WTC11 (cell line): ENCODE results near the gene MED8. TPM values are rescaled to one million over a fixed set of nuclear protein-coding genes. Genes with fewer than 3 reads are reported as not detected.

Experiments used
- ATAC-seq: fragments of 200-7000 bp; cut with Tn5 transposase; 2 replicates; pipeline ENCODE4 v1.10.0; 2021; ENCODE audit warnings: mild to moderate bottlenecking, moderate library complexity
- CTCF ChIA-PET: fragments of 300-600 bp; sonication (Branson Sonifier 250); formaldehyde crosslinking; loops from one replicate; lab custom pipeline; 2021; ENCODE audit warnings: antibody characterized with exemption; lab: Charles Lee
- POLR2A ChIA-PET: fragments of 350-600 bp; sonication (Branson Sonifier 250); formaldehyde crosslinking; loops from one replicate; lab custom pipeline; 2021; ENCODE audit warnings: antibody characterized with exemption; lab: Charles Lee
- DNase-seq: peaks from one replicate; pipeline ENCODE4 v3.0.0; 2021; ENCODE audit warnings: low spot score
- H3K27ac Mint-ChIP-seq: 2 replicates; pipeline ENCODE4 v1.8.0; 2021; ENCODE audit warnings: mixed read lengths
- H3K27me3 Mint-ChIP-seq: 2 replicates; pipeline ENCODE4 v1.8.0; 2021; ENCODE audit warnings: low read depth, mild to moderate bottlenecking, moderate library complexity, mixed read lengths
- H3K36me3 Mint-ChIP-seq: 2 replicates; pipeline ENCODE4 v1.8.0; 2021; ENCODE audit warnings: mixed read lengths
- H3K4me1 Mint-ChIP-seq: 2 replicates; pipeline ENCODE4 v1.8.0; 2022; ENCODE audit warnings: mixed read lengths
- H3K4me3 Mint-ChIP-seq: 2 replicates; pipeline ENCODE4 v1.8.0; 2021; ENCODE audit warnings: mild to moderate bottlenecking, moderate library complexity, mixed read lengths
- H3K9me3 Mint-ChIP-seq: 2 replicates; pipeline ENCODE4 v1.8.0; 2021; ENCODE audit warnings: mixed read lengths
- ARID4B ChIP-seq: sonication (generic); formaldehyde crosslinking; IDR thresholded peaks from 2 replicates; pipeline ENCODE4 v1.8.0; 2023; ENCODE audit warnings: missing genetic modification reagents, mild to moderate bottlenecking, borderline replicate concordance
- ATF3 ChIP-seq: sonication (generic); formaldehyde crosslinking; conservative IDR thresholded peaks from 2 replicates; pipeline ENCODE4 v1.8.1; 2022; ENCODE audit warnings: mild to moderate bottlenecking, missing genetic modification reagents
- CBFB ChIP-seq: sonication (generic); formaldehyde crosslinking; IDR thresholded peaks from 2 replicates; pipeline ENCODE4 v1.8.1; 2022; ENCODE audit warnings: mild to moderate bottlenecking, low read depth, missing genetic modification reagents
- CREB1 ChIP-seq: sonication (generic); formaldehyde crosslinking; IDR thresholded peaks from 2 replicates; pipeline ENCODE4 v1.8.0; 2023; ENCODE audit warnings: mild to moderate bottlenecking, missing genetic modification reagents
- E2F4 ChIP-seq: sonication (generic); formaldehyde crosslinking; IDR thresholded peaks from 2 replicates; pipeline ENCODE4 v1.8.1; 2022; ENCODE audit warnings: low read depth, mild to moderate bottlenecking, moderate library complexity, missing genetic modification reagents, borderline replicate concordance
- E2F5 ChIP-seq: sonication (generic); formaldehyde crosslinking; IDR thresholded peaks from 2 replicates; pipeline ENCODE4 v1.8.1; 2022; ENCODE audit warnings: mild to moderate bottlenecking, moderate library complexity, missing genetic modification reagents
- ELF4 ChIP-seq: sonication (generic); formaldehyde crosslinking; IDR thresholded peaks from 2 replicates; pipeline ENCODE4 v1.8.1; 2022; ENCODE audit warnings: low read depth, mild to moderate bottlenecking, moderate library complexity, missing genetic modification reagents
- ESRRA ChIP-seq: sonication (generic); formaldehyde crosslinking; IDR thresholded peaks from 2 replicates; pipeline ENCODE4 v1.8.1; 2022; ENCODE audit warnings: mild to moderate bottlenecking, missing genetic modification reagents, borderline replicate concordance
- ETV6 ChIP-seq: sonication (generic); formaldehyde crosslinking; IDR thresholded peaks from 2 replicates; pipeline ENCODE4 v1.8.1; 2022; ENCODE audit warnings: mild to moderate bottlenecking, missing genetic modification reagents
- FOXP4 ChIP-seq: sonication (generic); formaldehyde crosslinking; IDR thresholded peaks from 2 replicates; pipeline ENCODE4 v1.8.0; 2022; ENCODE audit warnings: mild to moderate bottlenecking, missing genetic modification reagents
- GABPB1 ChIP-seq: sonication (generic); formaldehyde crosslinking; IDR thresholded peaks from 2 replicates; pipeline ENCODE4 v1.8.1; 2023; ENCODE audit warnings: mild to moderate bottlenecking, missing genetic modification reagents
- GRHL2 ChIP-seq: fragments of 250-450 bp; sonication (Bioruptor Pico); IDR thresholded peaks from 2 replicates; pipeline ENCODE4 v1.8.0; 2022; ENCODE audit warnings: mild to moderate bottlenecking, moderate library complexity; ENCODE audit not compliant: insufficient replicate concordance, severe bottlenecking
- MXD4 ChIP-seq: fragments of 250-450 bp; sonication (Bioruptor Pico); IDR thresholded peaks from 2 replicates; pipeline ENCODE4 v1.8.0; 2021; ENCODE audit warnings: mild to moderate bottlenecking, moderate library complexity, borderline replicate concordance
- NR1H2 ChIP-seq: sonication (generic); formaldehyde crosslinking; IDR thresholded peaks from 2 replicates; pipeline ENCODE4 v1.9.0; 2021; ENCODE audit warnings: mild to moderate bottlenecking, moderate library complexity, missing genetic modification reagents
- NR2C2 ChIP-seq: sonication (generic); formaldehyde crosslinking; IDR thresholded peaks from 2 replicates; pipeline ENCODE4 v1.8.0; 2022; ENCODE audit warnings: mild to moderate bottlenecking, missing genetic modification reagents
- OVOL2 ChIP-seq: fragments of 250-450 bp; sonication (Bioruptor Pico); IDR thresholded peaks from 2 replicates; pipeline ENCODE4 v1.9.0; 2021; ENCODE audit warnings: mild to moderate bottlenecking, borderline replicate concordance
- TCF7 ChIP-seq: sonication (generic); formaldehyde crosslinking; IDR thresholded peaks from 2 replicates; pipeline ENCODE4 v1.8.0; 2022; ENCODE audit warnings: mild to moderate bottlenecking, low read depth, missing genetic modification reagents, moderate library complexity
- TEAD1 ChIP-seq: sonication (generic); formaldehyde crosslinking; IDR thresholded peaks from 2 replicates; pipeline ENCODE4 v1.8.0; 2022; ENCODE audit warnings: mild to moderate bottlenecking, missing genetic modification reagents
- TP53 ChIP-seq: sonication (generic); formaldehyde crosslinking; IDR thresholded peaks from 2 replicates; pipeline ENCODE4 v1.8.1; 2023; ENCODE audit warnings: mild to moderate bottlenecking, missing genetic modification reagents
- ZBTB21 ChIP-seq: sonication (generic); formaldehyde crosslinking; IDR thresholded peaks from 2 replicates; pipeline ENCODE4 v1.8.1; 2023; ENCODE audit warnings: mild to moderate bottlenecking, missing genetic modification reagents, borderline replicate concordance
- ZNF219 ChIP-seq: sonication (generic); formaldehyde crosslinking; IDR thresholded peaks from 2 replicates; pipeline ENCODE4 v1.8.0; 2023; ENCODE audit warnings: missing genetic modification reagents, mild to moderate bottlenecking, borderline replicate concordance
- ZNF281 ChIP-seq: sonication (generic); formaldehyde crosslinking; IDR thresholded peaks from 2 replicates; pipeline ENCODE4 v1.8.0; 2023; ENCODE audit warnings: mild to moderate bottlenecking, missing genetic modification reagents
- ZNF396 ChIP-seq: fragments of 250-450 bp; sonication (Bioruptor Pico); IDR thresholded peaks from 2 replicates; pipeline ENCODE4 v1.8.0; 2021; ENCODE audit warnings: mild to moderate bottlenecking, moderate library complexity, borderline replicate concordance
- ZNF416 ChIP-seq: fragments of 250-450 bp; sonication (Bioruptor Pico); IDR thresholded peaks from 2 replicates; pipeline ENCODE4 v1.9.0; 2021; ENCODE audit warnings: mild to moderate bottlenecking, inconsistent platforms
- total RNA-seq: library from RNA; stranded (reverse); gene quantifications from 3 replicates; pipeline ENCODE4 v1.2.3, GENCODE V29; 2021

Gene MED8
- total RNA-seq, 1 experiment from 2014 or later = 17.7 TPM

GRCh38 chr1:43438576-43438952 lies 49.0 kb upstream of the MED8 start:
- ChIA-PET CTCF (interaction anchor here (0.7 kb wide), 1 partner anchor 610 kb away, joined by 3 read pairs; no protein-coding TSS in a partner anchor), POLR2A (no interaction called here)
- H3K9me3 Mint-ChIP-seq = no peaks in the 10 kb centered on the region
- DNase-seq = no peak
- no peak overlapping the region for H3K4me3 Mint-ChIP-seq
- no peak overlapping the region for H3K27ac Mint-ChIP-seq
- H3K36me3 Mint-ChIP-seq = peaks cover 13% of the 10 kb centered on the region
- TF ChIP-seq CBFB (CRISPR knock-in tag) = no peak
- TF ChIP-seq TEAD1 (CRISPR knock-in tag) = no peak
- TF ChIP-seq NR1H2 (CRISPR knock-in tag) = no peak
- TF ChIP-seq GRHL2 (CRISPR knock-in tag) = no peak
- TF ChIP-seq MXD4 (CRISPR knock-in tag) = no peak
- TF ChIP-seq CREB1 = no peak
- no peak for TF ChIP-seq GABPB1 (CRISPR knock-in tag)
- TF ChIP-seq OVOL2 (CRISPR knock-in tag) = no peak
- TF ChIP-seq ZNF281 (CRISPR knock-in tag) = no peak
- no peak for TF ChIP-seq ESRRA (CRISPR knock-in tag)
- no peak for TF ChIP-seq E2F5 (CRISPR knock-in tag)
- TF ChIP-seq TP53 = no peak
- no peak for TF ChIP-seq ELF4
- no peak for TF ChIP-seq ETV6 (CRISPR knock-in tag)
- no peak for TF ChIP-seq FOXP4 (CRISPR knock-in tag)
- TF ChIP-seq TCF7 (CRISPR knock-in tag) = no peak
- TF ChIP-seq ATF3 (CRISPR knock-in tag) = no peak
- no peak for TF ChIP-seq E2F4 (CRISPR knock-in tag)
- TF ChIP-seq ZNF416 (CRISPR knock-in tag) = no peak
- ATAC-seq = no peak
- H3K4me1 Mint-ChIP-seq = peaks cover 3% of the 10 kb centered on the region
- H3K27me3 Mint-ChIP-seq = no peaks in the 10 kb centered on the region

GRCh38 chr1:43438006-43438405 lies 48.4 kb upstream of the MED8 start:
- DNase-seq (no peak), ATAC-seq (no peak)
- Mint-ChIP-seq H3K4me1 (peaks cover 3% of the 10 kb centered on the region), H3K4me3 (no peak overlapping the region), H3K9me3 (no peaks in the 10 kb centered on the region), H3K27me3 (no peaks in the 10 kb centered on the region), H3K36me3 (peaks cover 17% of the 10 kb centered on the region), H3K27ac (no peak overlapping the region)
- CTCF ChIA-PET = interaction anchor here (0.7 kb wide), 1 partner anchor 610 kb away, joined by 3 read pairs; no protein-coding TSS in a partner anchor
- POLR2A ChIA-PET = no interaction called here
- TF ChIP-seq CBFB (CRISPR knock-in tag) = no peak
- TF ChIP-seq ARID4B = no peak
- TF ChIP-seq ZNF396 (CRISPR knock-in tag) = no peak
- TF ChIP-seq ZNF219 (CRISPR knock-in tag) = no peak
- no peak for TF ChIP-seq NR2C2 (CRISPR knock-in tag)
- no peak for TF ChIP-seq ZBTB21 (CRISPR knock-in tag)
